GM23338 (cell line): ENCODE data around the gene DIP2B. TPM values are rescaled to one million over a fixed set of nuclear protein-coding genes. Genes with fewer than 3 reads are reported as not detected.

ENCODE experiments used
- CTCF ChIP-seq, 2 experiments: fragments of 200-600 bp in 1 of 2; sonication (generic) in 1 of 2; conservative IDR thresholded peaks; 2 replicates each; pipeline versions ENCODE4 v1.5.1 to v1.6.1; 2016 to 2017; ENCODE audit warnings: antibody characterized with exemption in 2 of 2, low read depth in 2 of 2, mild to moderate bottlenecking in 2 of 2, moderate library complexity in 1 of 2
- ETS1 ChIP-seq: IDR thresholded peaks from 2 replicates; pipeline ENCODE4 v1.6.1; 2016; ENCODE audit warnings: antibody characterized with exemption
- EZH2phosphoT487 ChIP-seq: fragments of 200-600 bp; sonication (generic); IDR thresholded peaks from one replicate; pipeline ENCODE4 v1.8.1; 2018; ENCODE audit warnings: antibody characterized with exemption; ENCODE audit not compliant: unreplicated experiment
- JUNB ChIP-seq: IDR thresholded peaks from one replicate; pipeline ENCODE4 v1.6.1; 2016; ENCODE audit warnings: antibody characterized with exemption; ENCODE audit not compliant: unreplicated experiment
- REST ChIP-seq: IDR thresholded peaks from one replicate; pipeline ENCODE4 v1.6.1; 2018; ENCODE audit warnings: antibody characterized with exemption; ENCODE audit not compliant: unreplicated experiment
- STAT1 ChIP-seq: IDR thresholded peaks from one replicate; pipeline ENCODE4 v1.6.1; 2016; ENCODE audit warnings: antibody characterized with exemption; ENCODE audit not compliant: unreplicated experiment
- ZNF462 ChIP-seq: fragments of 250-450 bp; sonication (Bioruptor Pico); IDR thresholded peaks from 2 replicates; pipeline ENCODE4 v1.5.0; 2020; ENCODE audit warnings: mild to moderate bottlenecking, moderate library complexity
- polyA plus RNA-seq: library from polyadenylated mRNA; unstranded; fragments of >200 nt; fragmentation: Nextera tagmentation; extraction: Ambion mirVana; gene quantifications from 2 replicates; pipeline ENCODE4 v1.2.1, GENCODE V29; 2016
- total RNA-seq: library from RNA; depleted of rRNA; stranded (reverse); fragments of >200 nt; shearing (Covaris generic); gene quantifications from 2 replicates; pipeline ENCODE4 v1.2.3, GENCODE V29; 2014

Gene DIP2B
- total and polyA plus RNA-seq, 2 experiments from 2014 or later = 8.0 to 36.4 TPM

GRCh38 chr12:50772470-50772869 is 267.7 kb downstream of the DIP2B start (continued):
- TF ChIP-seq ZNF462 (CRISPR knock-in tag) (no peak), REST (no peak), EZH2phosphoT487 (no peak), ETS1 (no peak), CTCF (conservative IDR thresholded peaks at IDR 0.05; ENCODE audit: low read depth in 2 of 2) (no peak), STAT1 (no peak), JUNB (no peak)
